NOMO-1 (cell line): ENCODE data around the gene SIPA1.

Experiments
- DNase-seq, 2 experiments: peaks; one replicate each; lab custom pipeline; 2025; ENCODE audit not compliant: unreplicated experiment in 2 of 2; lab: John Stamatoyannopoulos, UW

The SIPA1 gene

DNA sequence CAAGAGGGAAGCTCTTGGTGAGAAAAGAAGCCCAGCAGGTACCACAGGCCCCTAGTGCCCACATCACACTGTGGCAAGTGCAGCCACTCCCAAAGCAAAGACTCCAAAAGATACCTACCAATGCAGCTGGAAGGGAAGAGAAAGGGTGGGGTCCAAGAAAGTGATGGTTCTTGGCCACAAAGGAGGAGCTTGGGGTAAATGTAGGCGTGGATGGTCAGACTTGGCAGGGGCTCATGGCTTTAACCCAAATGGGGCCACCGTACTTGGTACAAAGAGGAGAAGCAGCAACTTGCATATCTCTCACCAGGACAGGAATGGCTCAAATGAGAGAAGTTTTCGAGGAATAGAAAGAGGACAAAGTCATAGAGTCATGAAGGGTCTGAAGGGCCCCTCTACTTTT, 28.7 kb upstream of the SIPA1 start:
- no peak for DNase-seq

DNA sequence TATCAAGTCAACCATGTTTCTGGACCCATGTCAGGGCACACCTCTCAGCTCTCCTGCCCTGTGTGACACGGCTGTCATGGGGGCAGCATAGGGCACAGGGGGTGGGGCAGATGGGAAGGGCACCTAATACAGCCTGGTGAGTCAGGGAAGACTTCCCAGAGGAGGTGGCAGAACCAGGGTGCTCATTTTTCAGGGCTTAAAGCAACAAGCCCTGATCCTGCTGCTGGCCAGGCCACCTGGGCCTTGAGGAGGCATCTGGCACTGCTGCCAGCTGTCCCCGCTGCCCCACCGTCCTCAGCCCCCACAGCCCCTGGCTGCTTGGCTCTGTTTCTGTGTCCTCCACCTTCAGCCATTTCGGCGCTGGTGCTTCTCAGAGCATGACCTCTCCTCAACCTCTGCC, 28.2 kb upstream of the SIPA1 start:
- no peak for DNase-seq

DNA sequence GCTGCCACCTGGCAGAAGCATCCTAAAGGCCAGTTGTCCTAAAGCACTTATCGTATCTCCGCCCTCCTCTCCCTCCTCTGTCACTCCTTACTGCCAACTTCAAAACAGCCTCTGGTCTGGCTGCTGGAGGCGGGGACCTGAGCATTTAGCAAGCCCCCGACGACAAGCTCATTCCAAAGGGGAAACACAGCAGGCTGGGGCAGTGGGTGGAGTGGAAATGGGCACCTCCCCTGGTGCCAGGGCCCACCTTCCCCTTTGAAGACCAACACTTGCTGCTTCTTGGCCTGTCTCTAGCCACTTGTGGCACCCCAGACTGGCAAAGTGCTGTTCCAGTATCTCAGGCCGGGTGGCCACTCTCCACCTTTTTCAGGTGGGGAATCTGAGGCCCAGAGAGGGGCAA, 27.5 kb upstream of the SIPA1 start:
- no peak for DNase-seq

DNA sequence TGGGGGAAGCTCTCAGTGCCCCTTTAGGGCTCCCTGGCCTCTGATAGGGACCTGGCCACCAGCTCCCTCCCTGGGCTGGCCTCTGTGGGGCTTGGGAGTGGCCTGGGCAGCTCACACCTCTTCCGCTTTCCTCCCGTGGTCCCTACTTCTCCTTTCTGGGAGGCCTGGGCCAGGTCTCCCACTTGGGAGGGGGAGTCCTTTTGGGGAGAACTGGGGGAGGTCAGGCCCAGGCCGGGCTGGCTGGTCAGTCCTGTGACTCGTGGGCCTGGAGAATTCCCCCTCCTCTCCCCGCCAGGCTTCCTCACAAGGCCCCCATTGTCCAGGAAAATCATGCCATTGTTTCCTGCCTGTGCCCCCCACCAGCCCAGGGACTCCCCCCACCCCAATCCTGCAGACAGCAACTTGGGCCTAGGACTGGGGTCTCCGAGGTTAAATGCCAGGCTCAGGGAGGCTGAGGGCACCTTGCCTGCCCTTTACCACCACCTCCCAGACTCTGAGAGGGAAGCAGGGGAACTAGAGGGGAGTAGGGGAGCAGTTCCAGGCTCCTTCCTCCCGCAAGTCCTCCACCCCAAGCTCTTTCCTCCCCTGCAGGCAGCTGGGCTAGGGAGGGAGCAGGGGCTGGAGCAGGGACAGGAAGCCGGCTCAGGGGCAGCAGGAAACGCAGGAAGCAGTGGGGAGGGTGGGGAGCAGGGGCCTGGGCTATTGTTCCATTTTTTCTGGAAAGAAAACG, 26.7 kb upstream of the SIPA1 start:
- peak; percentile 72 for DNase-seq

DNA sequence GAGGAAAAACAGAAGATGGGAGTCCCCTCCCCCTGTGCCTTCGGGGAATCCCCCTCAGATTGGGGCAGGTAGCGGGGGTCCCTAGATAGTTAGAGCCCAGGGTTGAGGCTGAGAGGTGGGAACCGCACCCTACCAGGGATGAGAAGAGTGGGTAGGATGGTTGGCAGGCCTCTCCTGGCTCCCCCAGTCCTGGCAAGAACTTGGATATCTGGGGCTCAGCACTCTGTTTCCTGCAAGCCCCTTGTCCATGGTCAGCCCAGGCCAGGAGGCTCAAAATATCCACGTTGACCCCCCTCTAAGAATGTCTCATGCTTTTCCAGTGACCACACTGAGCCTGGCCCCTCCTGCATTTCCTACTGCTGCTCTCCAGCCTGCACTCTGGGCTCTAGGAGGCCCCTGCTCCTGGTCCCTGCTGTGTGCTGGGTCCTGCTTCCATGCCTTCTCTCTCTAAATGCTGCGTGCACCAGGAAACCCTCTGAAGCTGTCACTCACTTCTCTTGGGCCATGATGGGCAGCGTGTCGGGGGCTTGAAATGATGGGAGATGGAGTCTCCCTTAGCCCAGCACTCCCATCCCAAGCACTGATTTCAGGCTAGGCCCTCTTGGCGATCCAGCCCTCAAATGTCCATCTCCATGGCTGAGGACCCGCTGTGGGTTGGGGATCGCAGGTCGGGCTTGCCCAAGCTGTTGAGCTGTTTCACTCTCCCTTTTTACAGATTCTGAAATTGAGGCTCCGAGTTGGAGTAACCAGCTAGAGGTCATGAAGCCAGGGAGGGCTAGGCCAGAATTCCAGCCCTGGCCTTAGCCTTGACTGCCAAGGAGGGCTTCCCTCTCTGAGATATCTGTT, 25.9 kb upstream of the SIPA1 start:
- no peak for DNase-seq

DNA sequence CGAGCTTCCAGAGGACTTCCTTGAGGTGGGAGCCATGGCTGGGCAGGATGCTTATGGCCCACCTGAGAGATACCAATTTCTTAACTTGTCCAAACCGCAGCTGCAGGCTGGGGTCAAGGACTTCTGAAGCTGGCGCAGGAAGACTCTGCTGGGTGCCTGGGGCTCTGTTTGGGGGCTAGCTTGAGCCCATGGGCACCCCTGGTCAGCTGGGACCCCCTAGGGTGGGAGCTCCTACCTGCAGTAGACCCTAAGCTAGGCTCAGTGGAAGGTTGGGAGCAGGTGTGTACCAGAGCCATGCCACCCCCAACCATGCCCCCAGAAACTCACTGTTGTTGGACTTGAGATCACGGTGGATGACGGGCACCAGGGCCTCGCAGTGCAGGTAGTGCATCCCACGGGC, 25.2 kb upstream of the SIPA1 start:
- DNase-seq: no peak

DNA sequence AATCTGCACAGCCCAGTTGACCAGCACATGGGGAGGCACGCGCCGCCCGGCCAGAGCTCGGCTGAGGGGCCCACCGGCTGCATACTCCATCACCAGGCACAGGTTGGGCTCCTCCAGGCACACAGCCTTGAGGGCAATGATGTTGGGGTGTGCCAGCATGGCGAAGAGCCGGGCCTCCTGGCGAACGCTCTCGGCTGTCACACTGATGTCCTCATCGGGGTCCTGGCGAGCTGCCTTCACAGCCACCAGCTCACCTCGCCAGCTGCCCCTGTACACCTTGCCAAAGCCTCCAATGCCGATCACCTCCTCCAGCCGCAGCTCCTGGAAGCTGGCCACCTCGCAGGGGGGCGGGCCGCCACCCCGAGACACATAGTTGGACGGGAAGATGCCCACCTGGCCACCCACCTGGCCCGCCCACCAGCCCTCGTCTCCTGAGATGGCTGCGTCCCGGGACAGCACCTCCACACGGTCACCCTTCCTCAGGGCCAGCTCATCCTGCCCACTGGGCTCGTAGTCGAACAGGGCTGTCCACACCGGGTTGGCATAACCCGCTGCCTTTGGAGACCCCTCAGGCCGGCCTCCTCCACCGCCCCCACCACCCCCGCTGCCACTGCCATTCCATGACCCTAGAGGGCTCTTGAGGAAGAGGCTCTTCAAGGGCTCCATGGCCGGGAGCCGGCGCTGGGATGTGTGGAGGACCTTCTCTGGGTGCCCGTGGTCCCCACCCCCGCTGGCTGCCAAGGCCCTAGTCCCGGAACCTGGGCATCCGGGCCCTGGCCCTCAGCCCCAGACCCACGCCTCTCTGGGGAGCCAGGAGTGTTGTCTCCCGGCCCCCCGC, 24.6 kb upstream of the SIPA1 start:
- DNase-seq: no peak

DNA sequence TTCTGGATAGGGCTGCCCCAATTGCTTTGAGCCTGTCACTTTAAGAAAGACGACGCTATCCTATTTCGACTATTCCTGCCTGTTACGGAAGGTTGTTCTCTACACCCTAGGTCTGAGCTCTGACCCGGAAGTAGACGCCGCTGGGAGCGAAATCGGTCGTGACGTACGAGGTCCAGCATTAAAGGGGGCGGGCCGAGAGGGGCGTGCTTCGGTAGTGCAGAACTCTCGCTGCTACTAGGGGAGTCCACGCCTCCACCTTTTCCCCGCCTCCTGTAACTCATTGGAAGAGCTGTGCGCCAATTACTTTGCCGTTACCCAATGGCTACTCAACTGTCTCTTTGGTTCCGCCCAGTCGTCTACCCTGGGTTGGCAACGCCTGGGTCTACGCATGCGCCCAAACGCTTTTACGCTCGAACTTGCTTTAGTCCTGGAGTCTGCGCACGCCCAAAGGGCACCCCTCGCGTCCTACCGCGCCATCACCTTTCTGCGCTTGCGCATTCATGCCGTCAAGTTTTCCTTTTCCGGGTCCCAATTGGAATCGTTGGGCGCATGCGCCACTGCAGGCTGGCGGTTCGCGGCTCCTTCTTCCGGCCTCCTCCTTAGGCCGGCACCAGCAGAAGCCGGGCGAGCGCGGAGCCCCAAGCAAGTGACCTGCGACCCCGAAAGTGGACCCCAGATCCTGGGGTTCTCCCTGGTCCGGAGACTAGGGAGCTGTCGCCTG, 22.5 kb upstream of the SIPA1 start, which contains the start of gene PCNX3:
TSS of gene PCNX3 (plus strand) at position 548 of the 721 bp plus-strand sequence. CDS start 536 bp downstream, outside the sequence.
- peak; percentile 100 for DNase-seq

DNA sequence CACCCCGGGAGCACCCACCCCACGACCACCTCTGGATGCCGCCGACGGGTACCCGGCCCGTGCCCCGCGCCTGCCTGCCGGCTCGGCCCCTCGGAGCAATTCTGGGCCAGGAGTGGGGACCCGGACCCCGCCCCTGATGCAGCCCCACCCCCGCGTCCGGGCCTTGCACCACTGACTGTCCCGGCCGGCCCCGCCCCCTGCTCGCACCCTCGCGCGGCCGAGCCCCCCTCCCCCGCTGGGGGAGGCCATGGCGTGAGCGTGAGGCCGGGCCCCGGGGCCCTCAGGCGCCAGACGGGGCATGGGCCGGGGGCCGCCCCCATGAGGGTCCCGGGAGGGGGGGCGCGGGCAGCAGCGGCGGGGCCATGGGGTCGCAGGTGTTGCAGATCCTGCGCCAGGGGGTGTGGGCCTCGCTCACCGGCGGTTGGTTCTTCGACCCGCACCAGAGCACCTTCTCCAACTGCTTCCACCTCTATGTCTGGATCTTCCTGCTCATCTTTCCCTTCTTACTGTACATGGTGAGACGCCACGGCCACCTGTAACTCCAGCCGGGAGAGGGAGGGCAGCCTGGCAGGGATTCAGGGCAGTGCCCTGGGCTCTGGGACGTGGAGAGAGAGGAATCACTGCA, 21.8 kb upstream of the SIPA1 start:
- DNase-seq: peak in 1 of 2 experiments; percentile 35

DNA sequence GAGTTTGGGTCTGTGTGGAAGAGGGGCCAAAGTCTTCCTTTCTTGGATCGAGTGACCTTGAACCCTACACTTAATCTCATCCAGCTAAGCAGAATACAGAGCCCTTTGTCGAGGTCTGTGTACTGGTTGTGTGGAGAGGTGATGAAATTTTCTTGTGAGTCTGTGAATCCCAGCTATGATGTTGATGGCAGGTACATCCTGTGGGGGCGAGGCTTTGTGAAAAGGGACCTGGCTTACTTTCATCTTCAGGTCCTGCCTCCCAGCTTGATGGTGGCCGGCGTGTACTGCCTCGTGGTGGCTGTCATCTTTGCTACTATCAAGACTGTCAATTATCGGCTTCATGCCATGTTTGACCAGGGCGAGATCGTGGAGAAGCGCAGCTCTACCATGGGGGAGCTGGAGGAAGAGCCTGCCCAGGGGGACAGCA, 21.3 kb upstream of the SIPA1 start:
- no peak for DNase-seq

DNA sequence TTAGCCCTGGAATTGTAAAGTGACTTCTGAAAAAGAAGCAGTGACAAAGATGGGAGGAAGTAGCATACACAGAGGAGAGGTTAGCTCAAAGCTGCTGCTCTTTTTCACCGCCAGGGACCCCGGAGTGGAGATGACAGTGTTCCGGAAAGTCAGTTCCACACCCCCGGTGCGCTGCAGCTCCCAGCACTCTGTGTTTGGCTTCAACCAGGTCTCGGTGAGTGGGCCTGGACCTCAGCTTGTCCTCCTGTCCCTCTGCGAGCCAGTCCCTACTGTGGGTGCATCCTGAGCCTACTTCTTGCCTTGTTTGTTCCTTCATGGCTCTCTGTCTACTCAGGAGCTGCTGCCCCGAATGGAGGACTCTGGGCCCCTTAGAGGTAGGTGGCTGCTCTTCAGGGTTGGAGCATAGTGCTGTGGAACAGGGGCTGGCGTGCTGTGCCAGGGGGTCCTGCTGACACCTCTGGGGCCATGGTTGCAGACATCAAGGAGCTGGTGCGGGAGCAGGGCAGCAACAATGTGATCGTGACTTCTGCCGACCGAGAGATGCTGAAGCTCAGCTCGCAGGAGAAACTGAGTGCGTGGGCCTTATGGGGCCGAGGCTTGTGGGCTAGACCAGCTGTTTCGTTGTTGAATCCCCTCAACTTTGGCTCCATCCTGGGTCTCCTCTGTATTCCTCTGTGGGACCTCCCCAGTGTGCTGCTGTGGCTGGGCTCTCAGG, 20.6 kb upstream of the SIPA1 start:
- DNase-seq: no peak

DNA sequence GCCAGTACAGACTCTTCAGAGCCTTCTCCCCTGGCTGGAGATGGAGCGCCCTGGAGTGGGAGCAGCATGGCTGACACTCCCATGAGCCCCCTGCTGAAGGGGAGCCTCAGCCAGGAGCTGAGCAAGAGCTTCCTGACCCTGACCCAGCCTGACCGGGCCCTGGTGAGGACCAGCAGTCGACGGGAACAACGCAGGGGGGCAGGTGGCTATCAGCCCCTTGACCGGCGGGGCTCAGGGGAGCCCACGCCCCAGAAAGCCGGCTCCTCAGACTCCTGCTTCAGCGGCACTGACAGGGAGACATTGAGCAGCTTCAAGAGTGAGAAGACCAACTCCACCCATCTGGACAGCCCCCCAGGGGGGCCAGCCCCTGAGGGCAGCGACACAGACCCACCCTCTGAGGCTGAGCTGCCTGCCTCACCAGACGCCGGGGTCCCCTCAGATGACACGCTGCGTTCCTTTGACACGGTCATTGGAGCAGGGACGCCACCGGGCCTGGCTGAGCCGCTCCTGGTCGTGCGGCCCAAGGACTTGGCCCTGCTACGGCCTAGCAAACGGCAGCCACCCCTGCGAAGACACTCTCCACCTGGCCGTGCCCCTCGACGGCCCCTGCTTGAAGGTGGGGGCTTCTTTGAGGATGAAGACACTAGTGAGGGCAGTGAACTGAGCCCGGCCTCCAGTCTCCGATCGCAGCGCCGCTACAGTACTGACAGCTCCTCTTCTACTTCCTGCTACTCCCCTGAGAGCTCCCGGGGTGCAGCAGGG, 19.7 kb upstream of the SIPA1 start:
- DNase-seq: no peak

DNA sequence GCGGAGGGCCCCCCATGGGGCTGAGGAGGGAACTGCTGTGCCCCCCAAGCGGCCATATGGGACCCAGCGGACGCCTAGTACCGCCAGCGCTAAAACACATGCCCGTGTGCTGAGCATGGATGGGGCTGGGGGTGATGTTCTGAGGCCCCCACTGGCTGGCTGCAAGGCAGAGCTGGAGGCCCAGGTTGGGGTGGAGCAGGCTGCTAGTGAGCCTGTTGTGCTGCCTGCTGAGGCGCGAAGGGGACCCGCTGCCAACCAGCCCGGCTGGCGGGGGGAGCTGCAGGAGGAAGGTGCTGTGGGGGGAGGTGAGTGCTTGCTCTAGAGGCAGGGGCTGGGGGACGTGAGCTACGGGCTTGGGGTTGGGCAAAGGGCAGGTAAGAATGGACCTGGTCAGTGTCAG, 19.1 kb upstream of the SIPA1 start:
- DNase-seq: no peak

DNA sequence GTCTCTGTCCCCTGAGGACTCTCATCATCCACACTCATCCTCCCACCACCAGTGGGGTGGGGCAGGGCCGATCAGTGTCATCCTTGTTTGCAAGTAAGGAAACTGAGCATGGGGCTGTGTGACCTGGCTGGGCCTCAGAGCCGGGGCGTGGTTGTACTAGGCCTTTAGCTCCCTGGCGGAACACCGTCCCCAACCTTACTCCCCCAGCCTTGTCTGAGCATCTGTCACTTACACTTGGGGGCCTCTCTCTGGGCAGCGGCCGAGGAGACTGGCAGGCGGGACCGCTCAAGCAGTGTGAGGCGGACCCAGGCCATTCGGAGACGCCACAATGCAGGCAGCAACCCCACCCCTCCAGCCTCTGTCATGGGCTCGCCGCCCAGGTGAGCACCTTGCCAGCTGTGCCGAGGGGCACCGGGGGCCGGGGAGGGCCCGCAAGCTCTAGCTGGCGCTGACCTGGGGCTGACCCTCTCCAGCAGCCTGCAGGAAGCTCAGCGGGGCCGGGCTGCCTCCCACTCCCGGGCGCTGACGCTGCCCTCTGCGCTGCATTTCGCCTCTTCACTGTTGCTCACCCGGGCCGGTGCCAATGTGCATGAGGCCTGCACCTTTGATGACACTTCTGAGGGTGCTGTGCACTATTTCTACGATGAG, 18.5 kb upstream of the SIPA1 start:
- DNase-seq: no peak

DNA sequence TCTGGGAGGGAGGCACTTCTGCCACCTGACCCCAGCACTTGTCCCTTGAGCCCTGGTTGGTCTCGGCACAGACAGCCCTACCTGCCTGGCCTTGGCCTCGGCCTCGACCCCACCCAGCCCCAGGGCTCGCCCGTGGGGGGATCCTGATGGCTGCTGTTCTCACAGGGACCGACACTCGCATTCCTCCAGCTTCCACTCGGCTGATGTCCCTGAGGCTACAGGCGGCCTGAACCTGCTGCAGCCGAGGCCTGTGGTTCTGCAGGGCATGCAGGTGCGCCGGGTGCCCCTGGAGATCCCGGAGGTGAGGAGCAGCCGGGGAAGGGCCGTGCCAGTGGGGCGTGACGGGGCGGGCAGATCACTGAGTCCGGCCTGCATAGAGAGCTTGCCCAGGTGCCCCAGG, 17.2 kb upstream of the SIPA1 start:
- DNase-seq: no peak

DNA sequence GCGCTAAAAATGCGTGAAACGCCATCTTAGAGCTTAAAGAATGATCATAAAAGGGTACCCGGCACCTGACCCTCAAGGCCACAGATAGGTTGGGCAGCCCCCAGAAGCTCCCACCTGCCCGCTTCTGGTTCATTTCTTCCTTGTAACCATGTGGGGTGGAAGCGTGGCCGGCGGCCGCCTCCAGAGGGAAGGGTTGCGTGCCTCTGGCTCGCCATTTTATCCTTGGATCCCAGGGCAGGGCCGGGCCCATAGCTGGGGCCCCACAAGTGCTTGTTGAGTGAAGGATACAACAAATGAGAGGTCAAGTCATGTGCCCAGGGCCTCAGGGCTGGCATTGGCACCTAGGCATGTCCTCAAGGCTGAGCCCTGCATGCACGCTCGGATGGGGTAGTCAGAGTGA, 16.4 kb upstream of the SIPA1 start:
- no peak for DNase-seq

DNA sequence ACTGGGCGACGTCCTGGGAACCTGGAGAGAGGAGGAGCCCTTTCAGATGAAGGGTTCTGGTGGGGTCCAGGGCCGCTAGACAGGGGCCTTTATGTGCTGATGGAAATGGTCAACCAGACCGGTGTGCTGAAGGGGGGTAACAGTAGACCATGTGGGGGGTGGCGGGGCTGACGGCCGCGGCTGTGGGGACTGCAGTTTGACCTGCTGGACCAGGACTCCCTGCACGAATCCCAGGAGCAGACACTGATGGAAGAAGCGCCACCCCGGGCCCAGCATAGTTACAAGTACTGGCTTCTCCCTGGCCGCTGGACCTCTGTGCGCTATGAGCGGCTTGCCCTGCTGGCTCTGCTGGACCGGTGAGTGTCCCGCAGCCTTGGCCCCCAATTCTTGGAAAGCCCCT, 15.9 kb upstream of the SIPA1 start:
- no peak for DNase-seq

DNA sequence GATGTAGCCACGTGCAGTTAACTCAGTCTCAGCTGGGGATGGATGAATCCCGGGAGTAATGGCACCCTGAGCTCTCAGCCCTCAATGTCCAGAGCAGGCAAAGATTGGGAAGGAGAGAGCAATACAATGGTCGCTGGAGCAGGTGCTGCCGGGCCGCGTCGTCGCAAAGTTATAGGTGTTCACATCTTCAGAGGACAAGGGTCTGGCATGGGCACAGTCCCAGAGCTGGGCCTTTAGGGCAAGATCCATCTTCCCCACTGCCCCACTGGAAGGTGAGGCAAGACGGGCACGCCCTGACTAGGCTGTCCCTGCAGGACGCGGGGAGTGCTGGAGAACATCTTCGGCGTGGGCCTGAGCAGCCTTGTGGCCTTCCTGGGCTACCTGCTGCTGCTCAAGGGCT, 14.7 kb upstream of the SIPA1 start:
- no peak for DNase-seq
